K562 (cell line): ENCODE data around the gene MGAT1. TPM values are rescaled to one million over a fixed set of nuclear protein-coding genes. Genes with fewer than 3 reads are reported as not detected.

Experiments used
- BRCA1 ChIP-seq, 2 experiments: fragments of 450-650 bp in 1 of 2; sonication (generic) in 1 of 2; formaldehyde crosslinking in 1 of 2; IDR thresholded peaks; 2 replicates each; pipeline versions ENCODE4 v1.5.0 to v1.6.1; 2017 to 2020; ENCODE audit warnings: mild to moderate bottlenecking in 1 of 2, missing genetic modification reagents in 1 of 2
- GATAD2A ChIP-seq: fragments of 450-650 bp; IDR thresholded peaks from 2 replicates; pipeline ENCODE4 v1.6.1; 2017
- HDAC8 ChIP-seq: fragments of 450-650 bp; IDR thresholded peaks from 2 replicates; pipeline ENCODE4 v1.6.1; 2016; ENCODE audit warnings: mild to moderate bottlenecking, missing genetic modification characterization, moderate library complexity, missing compliant biosample characterization
- IFI16 ChIP-seq: fragments of 250-450 bp; sonication (Bioruptor Pico); IDR thresholded peaks from 2 replicates; pipeline ENCODE4 v2.1.2; 2022; ENCODE audit warnings: mild to moderate bottlenecking, inconsistent platforms
- NCOR1 ChIP-seq: fragments of 450-650 bp; IDR thresholded peaks from 2 replicates; pipeline ENCODE4 v1.6.1; 2016; ENCODE audit warnings: mild to moderate bottlenecking, moderate library complexity
- NFE2L1 ChIP-seq: fragments of 450-650 bp; IDR thresholded peaks from 2 replicates; pipeline ENCODE4 v1.6.1; 2016; ENCODE audit warnings: missing genetic modification characterization, low read depth, mild to moderate bottlenecking, missing compliant biosample characterization, moderate library complexity, borderline replicate concordance
- POLR2AphosphoS2 ChIP-seq: IDR thresholded peaks from 2 replicates; pipeline ENCODE4 v1.6.1; 2012; ENCODE audit warnings: low read length, improper control_type of control experiment
- PTTG1 ChIP-seq: fragments of 450-650 bp; IDR thresholded peaks from 2 replicates; pipeline ENCODE4 v1.6.1; 2016; ENCODE audit warnings: low read depth, mild to moderate bottlenecking, missing genetic modification characterization, missing compliant biosample characterization
- RB1 ChIP-seq: fragments of 450-650 bp; IDR thresholded peaks from 2 replicates; pipeline ENCODE4 v1.6.1; 2017; ENCODE audit warnings: low read depth, mild to moderate bottlenecking
- RBM17 ChIP-seq: fragments of 200-400 bp; formaldehyde crosslinking; IDR thresholded peaks from 2 replicates; pipeline ENCODE4 v1.6.1; 2017; ENCODE audit warnings: low read depth, mild to moderate bottlenecking, low read length, borderline replicate concordance
- RNF2 ChIP-seq: sonication (generic); IDR thresholded peaks from 2 replicates; pipeline ENCODE4 v1.6.1; 2016
- SRSF7 ChIP-seq: fragments of 200-400 bp; formaldehyde crosslinking; optimal IDR thresholded peaks from 2 replicates; pipeline ENCODE3; 2017; ENCODE audit warnings: mild to moderate bottlenecking, low read depth, low read length
- ZBED1 ChIP-seq: IDR thresholded peaks from 2 replicates; pipeline ENCODE4 v1.6.1; 2014
- ZNF121 ChIP-seq: sonication (generic); formaldehyde crosslinking; conservative IDR thresholded peaks from 2 replicates; pipeline ENCODE4 v1.8.0; 2022; ENCODE audit warnings: missing genetic modification reagents
- ZNF589 ChIP-seq: fragments of 200-800 bp; sonication (Bioruptor generic); IDR thresholded peaks from 2 replicates; pipeline ENCODE4 v1.6.1; 2016; ENCODE audit warnings: low read depth, missing genetic modification characterization, missing compliant biosample characterization
- polyA plus RNA-seq, 8 experiments: library from polyadenylated mRNA; depleted of rRNA in 4 of 8; stranded (reverse) in 5 of 8; unstranded in 3 of 8; fragments of >200 nt; fragmentation: Nextera tagmentation in 2 of 8; fragmentation: Illumina TruSeq in 1 of 8; extraction: Ambion mirVana in 2 of 8; extraction: Trizol in 1 of 8; gene quantifications; 2 replicates each; pipeline versions ENCODE4 v1.2.1 to v1.2.3, GENCODE V29; 2011 to 2014; ENCODE audit warnings: inconsistent platforms in 1 of 8, missing spikeins in 1 of 8
- total RNA-seq, 7 experiments: library from RNA; depleted of rRNA in 6 of 7; stranded (reverse); fragments of >200 nt in 6 of 7; fragmentation: Illumina TruSeq in 2 of 7; extraction: Trizol in 2 of 7; gene quantifications; 2 replicates each; pipeline versions ENCODE4 v1.2.1 to v1.2.3, GENCODE V29; 2011 to 2021; ENCODE audit warnings: low replicate concordance in 1 of 7
- TF ChIP-seq, protein P1 (sequence below): fragments of 200-800 bp; sonication (Bioruptor generic); IDR thresholded peaks from 2 replicates; pipeline ENCODE4 v1.6.1; 2016; ENCODE audit warnings: missing genetic modification characterization, missing compliant biosample characterization
- TF ChIP-seq, protein P2 (sequence below): fragments of 450-650 bp; IDR thresholded peaks from 2 replicates; pipeline ENCODE4 v1.6.1; 2016; ENCODE audit warnings: mild to moderate bottlenecking
- TF ChIP-seq, protein P3 (sequence below), 2 experiments: IDR thresholded peaks; 2 replicates each; pipeline ENCODE4 v1.6.1; 2012; ENCODE audit warnings: improper control_type of control experiment in 2 of 2, low read depth in 2 of 2, low read length in 2 of 2, borderline replicate concordance in 1 of 2

MGAT1 gene
- total and polyA plus RNA-seq, 9 of the 15 experiments (the other 6 are each of a cell fraction or from before 2014, with no cell fraction given): 3.9 to 82.7 (median 44.5) TPM

DNA sequence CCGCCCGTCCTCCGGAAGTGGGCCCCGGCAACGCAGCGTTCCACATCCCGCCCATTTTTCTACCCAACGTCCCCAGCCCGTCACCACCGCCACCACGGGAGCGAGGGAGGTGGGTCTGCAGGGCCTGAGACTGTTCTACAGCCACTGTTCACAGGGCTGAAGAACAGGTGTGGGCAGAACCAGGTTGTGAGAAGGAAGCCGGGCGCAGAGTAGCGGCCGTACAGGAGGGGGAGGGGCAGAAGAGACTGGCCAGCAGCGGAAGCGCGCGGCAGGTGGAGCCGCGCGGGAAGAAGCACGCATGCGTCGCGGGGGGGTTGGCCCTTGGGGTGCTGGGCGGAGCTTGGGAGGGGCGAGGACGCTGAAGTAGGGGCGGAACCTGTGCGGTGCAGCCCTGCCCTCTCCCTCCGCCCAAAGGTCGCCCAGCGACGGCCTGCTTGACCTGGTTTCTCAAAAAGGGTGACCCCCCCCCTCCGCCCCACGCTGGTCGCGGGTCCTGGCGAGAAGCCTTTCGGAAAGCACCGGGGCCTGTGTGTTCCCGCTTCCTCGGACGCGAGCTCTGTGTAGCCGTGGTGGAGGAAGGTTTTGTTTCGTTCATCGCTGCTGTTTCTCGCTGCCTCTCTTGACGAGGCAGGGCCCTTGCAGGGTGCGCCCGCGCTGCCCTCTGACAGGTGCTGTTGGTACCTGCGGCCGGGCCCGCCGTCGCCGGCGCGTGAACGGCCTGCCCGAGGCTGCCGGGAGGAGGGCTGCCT, 7.8 kb upstream of the MGAT1 start (continued):
- TF ChIP-seq ZNF589 (CRISPR knock-in tag): 0 out of 2 replicates have a peak, but pooled peaks have one; percentile 49
- TF ChIP-seq ZBED1: no peak
- no peak for TF ChIP-seq BRCA1 (IDR thresholded peaks at IDR 0.05)
- no peak for TF ChIP-seq BRCA1 (CRISPR knock-in tag; IDR thresholded peaks at IDR 0.05)
- no peak for TF ChIP-seq RBM17
- TF ChIP-seq NCOR1: no peak; the same call in 1 of the 2 replicates
- TF ChIP-seq GATAD2A: 0 out of 2 replicates have a peak, but pooled peaks have one; percentile 52
- 0 out of 2 replicates have a peak, but pooled peaks have one; percentile 49 for TF ChIP-seq HDAC8 (tag)
- TF ChIP-seq, protein P1, sequence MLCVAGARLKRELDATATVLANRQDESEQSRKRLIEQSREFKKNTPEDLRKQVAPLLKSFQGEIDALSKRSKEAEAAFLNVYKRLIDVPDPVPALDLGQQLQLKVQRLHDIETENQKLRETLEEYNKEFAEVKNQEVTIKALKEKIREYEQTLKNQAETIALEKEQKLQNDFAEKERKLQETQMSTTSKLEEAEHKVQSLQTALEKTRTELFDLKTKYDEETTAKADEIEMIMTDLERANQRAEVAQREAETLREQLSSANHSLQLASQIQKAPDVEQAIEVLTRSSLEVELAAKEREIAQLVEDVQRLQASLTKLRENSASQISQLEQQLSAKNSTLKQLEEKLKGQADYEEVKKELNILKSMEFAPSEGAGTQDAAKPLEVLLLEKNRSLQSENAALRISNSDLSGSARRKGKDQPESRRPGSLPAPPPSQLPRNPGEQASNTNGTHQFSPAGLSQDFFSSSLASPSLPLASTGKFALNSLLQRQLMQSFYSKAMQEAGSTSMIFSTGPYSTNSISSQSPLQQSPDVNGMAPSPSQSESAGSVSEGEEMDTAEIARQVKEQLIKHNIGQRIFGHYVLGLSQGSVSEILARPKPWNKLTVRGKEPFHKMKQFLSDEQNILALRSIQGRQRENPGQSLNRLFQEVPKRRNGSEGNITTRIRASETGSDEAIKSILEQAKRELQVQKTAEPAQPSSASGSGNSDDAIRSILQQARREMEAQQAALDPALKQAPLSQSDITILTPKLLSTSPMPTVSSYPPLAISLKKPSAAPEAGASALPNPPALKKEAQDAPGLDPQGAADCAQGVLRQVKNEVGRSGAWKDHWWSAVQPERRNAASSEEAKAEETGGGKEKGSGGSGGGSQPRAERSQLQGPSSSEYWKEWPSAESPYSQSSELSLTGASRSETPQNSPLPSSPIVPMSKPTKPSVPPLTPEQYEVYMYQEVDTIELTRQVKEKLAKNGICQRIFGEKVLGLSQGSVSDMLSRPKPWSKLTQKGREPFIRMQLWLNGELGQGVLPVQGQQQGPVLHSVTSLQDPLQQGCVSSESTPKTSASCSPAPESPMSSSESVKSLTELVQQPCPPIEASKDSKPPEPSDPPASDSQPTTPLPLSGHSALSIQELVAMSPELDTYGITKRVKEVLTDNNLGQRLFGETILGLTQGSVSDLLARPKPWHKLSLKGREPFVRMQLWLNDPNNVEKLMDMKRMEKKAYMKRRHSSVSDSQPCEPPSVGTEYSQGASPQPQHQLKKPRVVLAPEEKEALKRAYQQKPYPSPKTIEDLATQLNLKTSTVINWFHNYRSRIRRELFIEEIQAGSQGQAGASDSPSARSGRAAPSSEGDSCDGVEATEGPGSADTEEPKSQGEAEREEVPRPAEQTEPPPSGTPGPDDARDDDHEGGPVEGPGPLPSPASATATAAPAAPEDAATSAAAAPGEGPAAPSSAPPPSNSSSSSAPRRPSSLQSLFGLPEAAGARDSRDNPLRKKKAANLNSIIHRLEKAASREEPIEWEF (CRISPR knock-in tag): no peak
- peak; percentile 56; the same call in 1 of the 2 replicates for TF ChIP-seq POLR2AphosphoS2
- no peak for TF ChIP-seq ZNF121
- peak; percentile 96 for TF ChIP-seq RB1
- TF ChIP-seq NFE2L1 (tag): no peak
- TF ChIP-seq RNF2: peak; percentile 80
- TF ChIP-seq, protein P2, sequence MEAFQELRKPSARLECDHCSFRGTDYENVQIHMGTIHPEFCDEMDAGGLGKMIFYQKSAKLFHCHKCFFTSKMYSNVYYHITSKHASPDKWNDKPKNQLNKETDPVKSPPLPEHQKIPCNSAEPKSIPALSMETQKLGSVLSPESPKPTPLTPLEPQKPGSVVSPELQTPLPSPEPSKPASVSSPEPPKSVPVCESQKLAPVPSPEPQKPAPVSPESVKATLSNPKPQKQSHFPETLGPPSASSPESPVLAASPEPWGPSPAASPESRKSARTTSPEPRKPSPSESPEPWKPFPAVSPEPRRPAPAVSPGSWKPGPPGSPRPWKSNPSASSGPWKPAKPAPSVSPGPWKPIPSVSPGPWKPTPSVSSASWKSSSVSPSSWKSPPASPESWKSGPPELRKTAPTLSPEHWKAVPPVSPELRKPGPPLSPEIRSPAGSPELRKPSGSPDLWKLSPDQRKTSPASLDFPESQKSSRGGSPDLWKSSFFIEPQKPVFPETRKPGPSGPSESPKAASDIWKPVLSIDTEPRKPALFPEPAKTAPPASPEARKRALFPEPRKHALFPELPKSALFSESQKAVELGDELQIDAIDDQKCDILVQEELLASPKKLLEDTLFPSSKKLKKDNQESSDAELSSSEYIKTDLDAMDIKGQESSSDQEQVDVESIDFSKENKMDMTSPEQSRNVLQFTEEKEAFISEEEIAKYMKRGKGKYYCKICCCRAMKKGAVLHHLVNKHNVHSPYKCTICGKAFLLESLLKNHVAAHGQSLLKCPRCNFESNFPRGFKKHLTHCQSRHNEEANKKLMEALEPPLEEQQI: no peak
- no peak for TF ChIP-seq SRSF7
- TF ChIP-seq, protein P3, sequence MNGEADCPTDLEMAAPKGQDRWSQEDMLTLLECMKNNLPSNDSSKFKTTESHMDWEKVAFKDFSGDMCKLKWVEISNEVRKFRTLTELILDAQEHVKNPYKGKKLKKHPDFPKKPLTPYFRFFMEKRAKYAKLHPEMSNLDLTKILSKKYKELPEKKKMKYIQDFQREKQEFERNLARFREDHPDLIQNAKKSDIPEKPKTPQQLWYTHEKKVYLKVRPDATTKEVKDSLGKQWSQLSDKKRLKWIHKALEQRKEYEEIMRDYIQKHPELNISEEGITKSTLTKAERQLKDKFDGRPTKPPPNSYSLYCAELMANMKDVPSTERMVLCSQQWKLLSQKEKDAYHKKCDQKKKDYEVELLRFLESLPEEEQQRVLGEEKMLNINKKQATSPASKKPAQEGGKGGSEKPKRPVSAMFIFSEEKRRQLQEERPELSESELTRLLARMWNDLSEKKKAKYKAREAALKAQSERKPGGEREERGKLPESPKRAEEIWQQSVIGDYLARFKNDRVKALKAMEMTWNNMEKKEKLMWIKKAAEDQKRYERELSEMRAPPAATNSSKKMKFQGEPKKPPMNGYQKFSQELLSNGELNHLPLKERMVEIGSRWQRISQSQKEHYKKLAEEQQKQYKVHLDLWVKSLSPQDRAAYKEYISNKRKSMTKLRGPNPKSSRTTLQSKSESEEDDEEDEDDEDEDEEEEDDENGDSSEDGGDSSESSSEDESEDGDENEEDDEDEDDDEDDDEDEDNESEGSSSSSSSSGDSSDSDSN (IDR thresholded peaks at IDR 0.05; ENCODE audit: borderline replicate concordance in 1 of 2, low read depth in 2 of 2, low read length in 2 of 2): 0 out of 4 replicates have a peak, but pooled peaks of 1 of the 2 experiments have one; percentile 19
- no peak for TF ChIP-seq IFI16 (CRISPR knock-in tag)
- TF ChIP-seq PTTG1: no peak
